ENCODE data around the gene UQCC2. TPM values are rescaled to one million over a fixed set of nuclear protein-coding genes. Genes with fewer than 3 reads are reported as not detected.

UQCC2 gene
- total and polyA plus RNA-seq, 4 donors, result 6.8 to 75.9 (median 22.4) TPM

- Histone ChIP-seq H3K9me3 (ENCODE audit: control insufficient read depth in 4 of 4, low read length in 3 of 4) (no peaks in the 10 kb centered on the region), H3K4me1 (ENCODE audit: control insufficient read depth in 4 of 4, insufficient read depth in 4 of 4, low read length in 3 of 4) (peaks cover 12 to 35% (median 23%) of the 10 kb centered on the region in 4 donors), H3K36me3 (ENCODE audit: control insufficient read depth in 4 of 4, insufficient read depth in 3 of 4, low read depth in 1 of 4, low read length in 3 of 4) (no peaks in the 10 kb centered on the region), H3K27ac (ENCODE audit: low read depth in 1 of 2, low read length in 2 of 2) (peak overlapping the region in 1 of 2 donors; percentile 19), H3K27me3 (ENCODE audit: control insufficient read depth in 4 of 4, insufficient read depth in 4 of 4, low read length in 3 of 4) (no peaks in the 10 kb centered on the region), H3K9ac (ENCODE audit: low read depth in 1 of 2, low read length in 2 of 2) (no peak overlapping the region), H3K4me3 (ENCODE audit: low read depth in 1 of 3, low read length in 3 of 3) (no peak overlapping the region)
- no peak for DNase-seq (ENCODE audit: low spot score)
- TF ChIP-seq FOXA2 (IDR thresholded peaks at IDR 0.05), result no peak
- TF ChIP-seq EGR1 (IDR thresholded peaks at IDR 0.05; ENCODE audit: low read depth in 2 of 2), result no peak
- TF ChIP-seq HNF4G (IDR thresholded peaks at IDR 0.05), result no peak
- no peak for TF ChIP-seq YY1 (IDR thresholded peaks at IDR 0.05)
- WGBS, result 83% methylated on average over 9 of the region's 9 CpGs
Observed at GRCh38 chr6:33738153-33738552, 26.7 kb upstream of the UQCC2 start.

GRCh38 chr6:33737267-33738026 is 25.9 kb upstream of the UQCC2 start:
- Histone ChIP-seq H3K36me3 (ENCODE audit: control insufficient read depth in 4 of 4, insufficient read depth in 3 of 4, low read depth in 1 of 4, low read length in 3 of 4) (no peaks in the 10 kb centered on the region), H3K4me1 (ENCODE audit: control insufficient read depth in 4 of 4, insufficient read depth in 4 of 4, low read length in 3 of 4) (peaks cover 12 to 35% (median 22%) of the 10 kb centered on the region in 4 donors), H3K9me3 (ENCODE audit: control insufficient read depth in 4 of 4, low read length in 3 of 4) (no peaks in the 10 kb centered on the region), H3K4me3 (ENCODE audit: low read depth in 1 of 3, low read length in 3 of 3) (no peak overlapping the region), H3K9ac (ENCODE audit: low read depth in 1 of 2, low read length in 2 of 2) (no peak overlapping the region), H3K27ac (ENCODE audit: low read depth in 1 of 2, low read length in 2 of 2) (peak overlapping the region in 1 of 2 donors; percentile 19), H3K27me3 (ENCODE audit: control insufficient read depth in 4 of 4, insufficient read depth in 4 of 4, low read length in 3 of 4) (no peaks in the 10 kb centered on the region)
- TF ChIP-seq ZBTB33 (IDR thresholded peaks at IDR 0.05) (no peak), REST (IDR thresholded peaks at IDR 0.05) (no peak), RAD21 (IDR thresholded peaks at IDR 0.05) (no peak), HNF4A (conservative IDR thresholded peaks at IDR 0.05) (no peak), RXRA (IDR thresholded peaks at IDR 0.05) (no peak), YY1 (IDR thresholded peaks at IDR 0.05) (no peak)
- no peak for DNase-seq (ENCODE audit: low spot score)
- WGBS, result 85% methylated on average over 15 of the region's 15 CpGs

- peaks cover 9 to 33% (median 19%) of the 10 kb centered on the region in 4 donors for H3K4me1 ChIP-seq (ENCODE audit: control insufficient read depth in 4 of 4, insufficient read depth in 4 of 4, low read length in 3 of 4)
- H3K4me3 ChIP-seq (ENCODE audit: low read depth in 1 of 3, low read length in 3 of 3), result no peak overlapping the region
- H3K27ac ChIP-seq (ENCODE audit: low read depth in 1 of 2, low read length in 2 of 2), result no peak overlapping the region
- H3K9me3 ChIP-seq (ENCODE audit: control insufficient read depth in 4 of 4, low read length in 3 of 4), result no peaks in the 10 kb centered on the region
- WGBS, result 86% methylated on average over 18 of the region's 18 CpGs
- no peak for DNase-seq (ENCODE audit: low spot score)
- H3K36me3 ChIP-seq (ENCODE audit: control insufficient read depth in 4 of 4, insufficient read depth in 3 of 4, low read depth in 1 of 4, low read length in 3 of 4), result no peaks in the 10 kb centered on the region
- H3K9ac ChIP-seq (ENCODE audit: low read depth in 1 of 2, low read length in 2 of 2), result no peak overlapping the region
- H3K27me3 ChIP-seq (ENCODE audit: control insufficient read depth in 4 of 4, insufficient read depth in 4 of 4, low read length in 3 of 4), result no peaks in the 10 kb centered on the region
- TF ChIP-seq FOXA1 (IDR thresholded peaks at IDR 0.05) (no peak), REST (IDR thresholded peaks at IDR 0.05) (no peak), TAF1 (conservative IDR thresholded peaks at IDR 0.05) (no peak), CTCF (IDR thresholded peaks at IDR 0.05; ENCODE audit: low read depth, low read length, missing input control) (no peak), HNF4A (conservative IDR thresholded peaks at IDR 0.05) (no peak), SP1 (IDR thresholded peaks at IDR 0.05) (no peak), RAD21 (IDR thresholded peaks at IDR 0.05) (no peak), NR2F2 (IDR thresholded peaks at IDR 0.05) (no peak), ATF3 (IDR thresholded peaks at IDR 0.05) (no peak), HNF4G (IDR thresholded peaks at IDR 0.05) (no peak), YY1 (IDR thresholded peaks at IDR 0.05) (no peak), RXRA (IDR thresholded peaks at IDR 0.05) (no peak), JUND (IDR thresholded peaks at IDR 0.05) (no peak)
Observed at GRCh38 chr6:33735216-33735615, 23.7 kb upstream of the UQCC2 start.

Data from liver (tissue), 9 donors.